Stimulated activated CD8-positive, alpha-beta memory T cell treated with anti-CD3 and anti-CD28 coated beads, Interleukin-4, amount 100 ng/mL, for 1 hour (primary cell): ENCODE measurements around the gene SSPN.

Experiments used
- DNase-seq, 2 donors: peaks; one replicate each; pipeline ENCODE4 v3.0.0-alpha.2; 2020; ENCODE audit warnings: low read depth in 2 of 2, low spot score in 1 of 2

The SSPN gene

GRCh38 chr12:26255893-26256645 is 60.7 kb downstream of the SSPN start:
- DNase-seq: no peak

DNA sequence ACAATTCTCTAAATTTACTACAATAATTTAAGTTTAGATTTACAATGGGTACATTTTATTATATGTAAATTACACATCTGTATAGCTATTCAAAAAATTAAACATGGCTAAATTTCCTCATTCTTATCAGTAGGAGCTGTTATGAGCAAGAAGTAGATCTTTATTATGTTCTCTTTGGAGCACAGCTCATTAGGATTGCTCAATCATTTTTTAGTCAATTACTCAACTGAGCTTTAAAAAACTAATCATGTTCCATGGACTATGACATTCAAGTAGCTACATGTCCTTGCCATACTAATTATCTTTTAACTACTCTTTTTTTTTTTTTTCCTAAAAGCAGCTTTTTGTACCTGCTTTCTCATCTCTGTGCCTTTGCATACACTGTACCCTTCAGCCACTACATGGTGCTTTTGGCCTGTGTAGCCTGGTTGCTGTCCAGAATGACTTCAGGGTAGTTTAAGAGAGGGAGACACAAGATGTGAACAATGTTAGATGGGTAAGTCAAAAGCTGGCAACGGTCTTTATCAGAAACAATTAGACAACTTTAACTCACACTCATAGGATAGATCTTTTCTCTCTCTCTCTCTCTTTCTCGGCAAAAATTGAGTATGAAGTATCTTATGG is 69.0 kb downstream of the SSPN start:
- no peak for DNase-seq

DNA sequence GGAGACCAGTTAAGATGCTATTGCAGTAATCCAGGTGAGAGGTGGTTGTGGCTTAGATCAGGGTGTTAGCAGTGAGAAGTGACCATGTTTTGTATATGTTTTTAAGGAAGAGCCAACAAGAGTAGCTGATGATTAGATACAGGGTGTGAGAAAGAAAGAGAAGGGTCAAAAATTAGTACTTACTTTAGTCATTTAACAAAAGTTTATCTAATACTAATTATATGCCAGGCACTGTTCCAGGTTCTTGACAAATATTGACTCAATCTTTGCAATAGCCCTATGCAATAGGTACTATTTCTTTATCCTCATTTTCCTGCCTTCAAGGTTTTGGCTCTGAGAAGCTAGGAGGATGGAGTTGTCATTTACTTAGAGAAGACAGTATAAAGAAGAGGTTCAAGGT is 70.2 kb downstream of the SSPN start:
- no peak for DNase-seq

GRCh38 chr12:26266881-26267280 is 71.5 kb downstream of the SSPN start:
- no peak for DNase-seq

GRCh38 chr12:26268841-26269561 is 73.6 kb downstream of the SSPN start:
- no peak for DNase-seq

DNA sequence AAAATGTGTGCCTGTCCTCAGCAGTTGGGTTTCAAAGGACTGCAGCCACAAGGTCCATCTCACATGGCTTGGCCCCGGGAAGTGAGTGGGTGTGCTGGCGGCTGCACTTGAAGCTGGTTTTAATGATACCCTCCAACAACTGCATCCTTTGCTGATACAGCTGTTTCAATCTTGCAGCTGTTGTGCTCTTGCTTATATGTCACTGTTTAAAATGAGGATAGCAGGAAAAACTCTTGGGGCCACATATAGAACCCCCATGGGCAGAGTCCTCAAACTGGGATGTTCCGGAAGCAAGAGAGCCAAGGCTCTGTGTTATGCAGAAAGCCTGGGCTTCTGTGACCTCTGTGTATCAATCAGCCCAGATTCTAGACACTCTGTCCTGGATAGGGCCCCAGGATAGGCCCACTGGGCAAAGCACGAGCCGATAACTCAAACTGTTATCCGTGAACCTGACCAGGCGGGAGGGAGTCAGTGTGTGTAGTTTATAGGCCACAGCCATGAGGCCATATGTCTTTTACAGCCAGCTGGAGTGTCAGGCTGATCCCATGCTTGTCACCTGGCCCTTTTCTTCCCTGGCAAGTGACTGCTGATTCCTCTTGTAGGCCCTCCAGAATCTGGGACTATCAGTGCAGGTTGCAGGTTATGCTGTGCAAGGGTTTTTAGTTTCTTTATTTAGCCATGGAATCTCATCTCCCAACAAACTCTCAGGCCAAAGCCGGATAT is 74.3 kb downstream of the SSPN start:
- no peak for DNase-seq

DNA sequence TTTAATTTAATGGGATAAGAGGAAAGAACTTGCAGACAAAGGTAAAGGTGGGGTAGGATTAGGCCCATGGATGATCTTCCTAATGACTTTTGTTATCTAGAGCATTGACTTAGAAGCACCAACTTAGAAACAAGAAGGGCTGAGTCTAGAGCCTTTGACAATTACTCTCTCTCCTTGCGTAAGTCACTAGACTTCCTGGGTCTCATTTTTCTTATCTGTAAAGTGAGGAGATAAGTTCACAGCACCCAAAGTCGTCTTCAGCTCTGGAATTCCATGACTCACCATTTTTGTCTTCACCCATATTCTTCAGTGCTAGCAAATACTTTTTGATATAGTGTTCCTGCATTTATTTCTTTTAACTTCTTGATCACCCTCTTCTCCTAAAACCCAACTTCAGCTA is 75.7 kb downstream of the SSPN start:
- DNase-seq: no peak

- DNase-seq: no peak
These were observed 76.6 kb downstream of the SSPN start for GRCh38 chr12:26271889-26272492.

GRCh38 chr12:26272851-26273250 is 77.5 kb downstream of the SSPN start:
- DNase-seq: no peak

GRCh38 chr12:26273811-26274210 is 78.4 kb downstream of the SSPN start:
- no peak for DNase-seq

GRCh38 chr12:26274441-26275312 is 79.3 kb downstream of the SSPN start:
- DNase-seq: no peak

GRCh38 chr12:26275313-26276131 is 80.1 kb downstream of the SSPN start:
- DNase-seq: no peak

DNA sequence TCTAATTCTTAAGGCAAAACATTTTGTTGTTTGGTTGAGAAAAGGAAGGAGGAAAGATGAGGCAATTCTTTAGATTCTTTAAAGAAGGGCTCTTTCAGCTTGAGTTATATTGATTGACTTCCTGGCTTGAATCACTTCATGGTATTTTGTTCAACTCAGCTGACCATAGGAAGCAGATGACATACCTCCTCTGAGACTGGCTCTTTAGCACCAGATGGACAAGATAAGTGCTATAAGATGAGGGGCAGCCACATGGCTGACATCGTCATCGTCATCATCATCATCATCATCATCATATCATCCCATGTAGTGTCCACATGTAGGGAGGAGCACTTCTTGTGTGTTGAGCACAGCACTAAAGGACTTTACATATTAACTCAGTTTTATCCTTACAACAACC is 81.3 kb downstream of the SSPN start:
- DNase-seq: no peak

GRCh38 chr12:26277506-26278246 is 82.3 kb downstream of the SSPN start:
- DNase-seq: no peak

GRCh38 chr12:26278266-26278665 is 82.9 kb downstream of the SSPN start:
- no peak for DNase-seq

GRCh38 chr12:26278666-26279065 is 83.3 kb downstream of the SSPN start:
- DNase-seq: no peak

- no peak for DNase-seq
These were observed 83.7 kb downstream of the SSPN start for GRCh38 chr12:26279091-26279490.

- no peak for DNase-seq
These were observed 84.5 kb downstream of the SSPN start for GRCh38 chr12:26279908-26280307.

DNA sequence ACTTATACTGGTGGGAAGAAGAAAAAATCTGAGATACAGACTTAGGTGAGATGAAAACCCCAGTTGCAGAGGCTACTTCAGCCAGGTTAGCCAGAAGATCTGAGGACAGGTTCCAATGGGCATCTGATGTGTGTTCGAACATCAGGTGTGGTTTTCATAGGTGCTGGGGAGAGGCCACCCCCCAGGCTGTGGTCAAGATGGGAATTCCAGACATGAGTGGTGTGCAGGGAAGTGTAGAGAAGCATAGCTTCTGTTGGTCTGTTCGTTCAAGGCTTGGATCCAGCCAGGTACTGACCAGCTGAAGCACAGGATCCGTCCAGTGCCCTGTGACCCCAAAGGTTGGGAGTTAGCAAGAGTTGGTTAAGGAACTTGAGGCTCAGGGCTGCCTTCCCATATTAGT is 85.5 kb downstream of the SSPN start:
- DNase-seq: no peak
